GM21786 (cell line): Measurements from ENCODE around the gene KLK2.

Experiments
- ATAC-seq: cut with Tn5 transposase; IDR thresholded peaks from one replicate; pipeline ENCODE4 v1.9.1; 2021; ENCODE audit not compliant: unreplicated experiment

Gene KLK2

GRCh38 chr19:50873056-50873455, at the start of gene KLK2:
KLK2 (plus strand) TSS chr19:50873439; CDS start chr19:50873474, 35 bp downstream.
- ATAC-seq, result no peak

GRCh38 chr19:50826492-50827240, 46.6 kb upstream of the KLK2 start:
- no peak for ATAC-seq

- no peak for ATAC-seq
Observed at GRCh38 chr19:50827476-50827875, 45.8 kb upstream of the KLK2 start.

GRCh38 chr19:50829801-50830200, 43.4 kb upstream of the KLK2 start:
- ATAC-seq, result no peak

GRCh38 chr19:50830266-50831025, 42.8 kb upstream of the KLK2 start:
- no peak for ATAC-seq

- ATAC-seq, result no peak
Observed at GRCh38 chr19:50831026-50831396, 42.2 kb upstream of the KLK2 start.

- no peak for ATAC-seq
Observed at GRCh38 chr19:50832666-50833065, 40.6 kb upstream of the KLK2 start.

GRCh38 chr19:50833117-50833801, 40.0 kb upstream of the KLK2 start, which contains the start of gene KLK15:
KLK15 (minus strand) TSS chr19:50833574; CDS start chr19:50831492, 2,082 bp downstream.
- ATAC-seq, result no peak

GRCh38 chr19:50833802-50834167, 39.5 kb upstream of the KLK2 start:
- ATAC-seq, result no peak

- ATAC-seq, result no peak
Observed at GRCh38 chr19:50835103-50835784, 38.0 kb upstream of the KLK2 start.

- peak; percentile 78 for ATAC-seq
Observed at GRCh38 chr19:50835785-50836542, 37.3 kb upstream of the KLK2 start.

- ATAC-seq, result no peak
Observed at GRCh38 chr19:50836543-50837195, 36.6 kb upstream of the KLK2 start.

GRCh38 chr19:50837300-50837699, 35.9 kb upstream of the KLK2 start:
- ATAC-seq, result no peak

- no peak for ATAC-seq
Observed at GRCh38 chr19:50838239-50838638, 35.0 kb upstream of the KLK2 start.

GRCh38 chr19:50839712-50840655, 33.3 kb upstream of the KLK2 start:
- no peak for ATAC-seq

GRCh38 chr19:50842130-50842529, 31.1 kb upstream of the KLK2 start:
- ATAC-seq, result no peak

- ATAC-seq, result no peak
Observed at GRCh38 chr19:50843205-50843604, 30.0 kb upstream of the KLK2 start.

- ATAC-seq, result no peak
Observed at GRCh38 chr19:50843701-50844221, 29.5 kb upstream of the KLK2 start.
